ENCODE measurements around the gene ANKRD34A.
A peak's percentile ranks its signal among the peaks of the same experiment; 100 is the strongest.

ANKRD34A gene

GRCh38 chr1:146010126-146010738 lies 45.9 kb upstream of the ANKRD34A start:
- Histone ChIP-seq H3K4me2 (ENCODE audit: low read length, poor library complexity, severe bottlenecking) (no peak overlapping the region), H3K9ac (ENCODE audit: low read length) (no peak overlapping the region), H2BK12ac (ENCODE audit: low read length in 2 of 2) (no peak overlapping the region), H2BK5ac (ENCODE audit: low read depth, low read length, poor library complexity, severe bottlenecking) (no peak overlapping the region), H3K79me1 (replicated peaks; ENCODE audit: low read length, poor library complexity, severe bottlenecking) (no peaks in the 10 kb centered on the region), H2AFZ (ENCODE audit: low read depth, low read length) (no peak overlapping the region), H3K27me3 (ENCODE audit: control insufficient read depth in 1 of 2, insufficient read depth in 1 of 2, low read length in 2 of 2) (no peaks in the 10 kb centered on the region), H4K91ac (ENCODE audit: low read length) (no peak overlapping the region), H2BK15ac (ENCODE audit: low read depth, poor library complexity, severe bottlenecking) (no peak overlapping the region), H2BK120ac (ENCODE audit: low read depth, low read length) (no peak overlapping the region), H3K4me3 (ENCODE audit: insufficient read depth in 1 of 2, low read depth in 1 of 2, low read length in 2 of 2) (no peak overlapping the region), H3K36me3 (ENCODE audit: control insufficient read depth in 1 of 2, insufficient read depth in 2 of 2, low read depth in 1 of 2, low read length in 2 of 2) (no peaks in the 10 kb centered on the region), H3K23ac (ENCODE audit: low read length in 2 of 2) (no peak overlapping the region), H3K14ac (ENCODE audit: low read length in 2 of 2) (no peak overlapping the region), H2AK5ac (ENCODE audit: low read length, severe bottlenecking) (no peak overlapping the region), H4K8ac (ENCODE audit: low read length) (no peak overlapping the region), H3K4me1 (ENCODE audit: control insufficient read depth, insufficient read depth, low read depth, low read length) (no peaks in the 10 kb centered on the region), H3K18ac (ENCODE audit: low read depth in 1 of 2, low read length in 2 of 2) (no peak overlapping the region), H3K9me3 (ENCODE audit: control insufficient read depth, low read length) (no peaks in the 10 kb centered on the region), H3K27ac (ENCODE audit: low read length, poor library complexity, severe bottlenecking) (no peak overlapping the region), H3K4ac (ENCODE audit: low read depth in 1 of 2, low read length in 2 of 2) (no peak overlapping the region)
- DNase-seq: no peak
- WGBS: 98% methylated on average over 8 of the region's 8 CpGs

GRCh38 chr1:146007489-146008133 lies 43.2 kb upstream of the ANKRD34A start:
- Histone ChIP-seq H2BK5ac (ENCODE audit: low read depth, low read length, poor library complexity, severe bottlenecking) (no peak overlapping the region), H2BK12ac (ENCODE audit: low read length in 2 of 2) (no peak overlapping the region)

GRCh38 chr1:146001709-146002108 lies 37.3 kb upstream of the ANKRD34A start:
- Histone ChIP-seq H4K8ac (ENCODE audit: low read length) (no peak overlapping the region), H3K18ac (ENCODE audit: low read depth in 1 of 2, low read length in 2 of 2) (peak overlapping the region in 1 of 2 experiments; percentile 33), H4K91ac (ENCODE audit: low read length) (no peak overlapping the region), H3K27ac (ENCODE audit: low read length, poor library complexity, severe bottlenecking) (no peak overlapping the region), H3K79me1 (replicated peaks; ENCODE audit: low read length, poor library complexity, severe bottlenecking) (no peaks in the 10 kb centered on the region), H3K4me3 (ENCODE audit: insufficient read depth in 1 of 2, low read depth in 1 of 2, low read length in 2 of 2) (no peak overlapping the region), H2BK15ac (ENCODE audit: low read depth, poor library complexity, severe bottlenecking) (no peak overlapping the region), H3K4me2 (ENCODE audit: low read length, poor library complexity, severe bottlenecking) (no peak overlapping the region), H2BK5ac (ENCODE audit: low read depth, low read length, poor library complexity, severe bottlenecking) (no peak overlapping the region), H2BK12ac (ENCODE audit: low read length in 2 of 2) (no peak overlapping the region), H3K9ac (ENCODE audit: low read length) (no peak overlapping the region), H3K9me3 (ENCODE audit: control insufficient read depth, low read length) (no peaks in the 10 kb centered on the region), H3K14ac (ENCODE audit: low read length in 2 of 2) (no peak overlapping the region), H3K27me3 (ENCODE audit: control insufficient read depth in 1 of 2, insufficient read depth in 1 of 2, low read length in 2 of 2) (no peaks in the 10 kb centered on the region), H3K4ac (ENCODE audit: low read depth in 1 of 2, low read length in 2 of 2) (no peak overlapping the region), H3K23ac (ENCODE audit: low read length in 2 of 2) (no peak overlapping the region), H2AFZ (ENCODE audit: low read depth, low read length) (no peak overlapping the region), H2AK5ac (ENCODE audit: low read length, severe bottlenecking) (no peak overlapping the region), H2BK120ac (ENCODE audit: low read depth, low read length) (no peak overlapping the region), H3K4me1 (ENCODE audit: control insufficient read depth, insufficient read depth, low read depth, low read length) (peaks cover 3% of the 10 kb centered on the region), H3K36me3 (ENCODE audit: control insufficient read depth in 1 of 2, insufficient read depth in 2 of 2, low read depth in 1 of 2, low read length in 2 of 2) (no peaks in the 10 kb centered on the region)
- 100% methylated on average over 2 of the region's 2 CpGs for WGBS
- DNase-seq: no peak

More at GRCh38 chr1:146007489-146008133, 43.2 kb upstream of the ANKRD34A start:
- H3K9me3 ChIP-seq (ENCODE audit: control insufficient read depth, low read length): no peaks in the 10 kb centered on the region
- H2AK5ac ChIP-seq (ENCODE audit: low read length, severe bottlenecking): peak overlapping the region; percentile 31
- H3K4ac ChIP-seq (ENCODE audit: low read depth in 1 of 2, low read length in 2 of 2): no peak overlapping the region
- no peak overlapping the region for H3K4me3 ChIP-seq (ENCODE audit: insufficient read depth in 1 of 2, low read depth in 1 of 2, low read length in 2 of 2)
- H2BK120ac ChIP-seq (ENCODE audit: low read depth, low read length): no peak overlapping the region
- H3K36me3 ChIP-seq (ENCODE audit: control insufficient read depth in 1 of 2, insufficient read depth in 2 of 2, low read depth in 1 of 2, low read length in 2 of 2): no peaks in the 10 kb centered on the region
- H3K27ac ChIP-seq (ENCODE audit: low read length, poor library complexity, severe bottlenecking): no peak overlapping the region
- H3K4me1 ChIP-seq (ENCODE audit: control insufficient read depth, insufficient read depth, low read depth, low read length): no peaks in the 10 kb centered on the region
- H3K23ac ChIP-seq (ENCODE audit: low read length in 2 of 2): no peak overlapping the region
- H2AFZ ChIP-seq (ENCODE audit: low read depth, low read length): no peak overlapping the region
- H3K4me2 ChIP-seq (ENCODE audit: low read length, poor library complexity, severe bottlenecking): no peak overlapping the region
- H3K18ac ChIP-seq (ENCODE audit: low read depth in 1 of 2, low read length in 2 of 2): no peak overlapping the region
- WGBS: 84% methylated on average over 8 of the region's 8 CpGs
- H4K8ac ChIP-seq (ENCODE audit: low read length): no peak overlapping the region
- no peak overlapping the region for H2BK15ac ChIP-seq (ENCODE audit: low read depth, poor library complexity, severe bottlenecking)
- H3K79me1 ChIP-seq (replicated peaks; ENCODE audit: low read length, poor library complexity, severe bottlenecking): no peaks in the 10 kb centered on the region
- H3K27me3 ChIP-seq (ENCODE audit: control insufficient read depth in 1 of 2, insufficient read depth in 1 of 2, low read length in 2 of 2): no peaks in the 10 kb centered on the region
- H3K14ac ChIP-seq (ENCODE audit: low read length in 2 of 2): no peak overlapping the region
- H3K9ac ChIP-seq (ENCODE audit: low read length): peak overlapping the region; percentile 76
- no peak overlapping the region for H4K91ac ChIP-seq (ENCODE audit: low read length)
- no peak for DNase-seq

GRCh38 chr1:145999321-146000024 lies 35.1 kb upstream of the ANKRD34A start:
- no peak overlapping the region for H2BK15ac ChIP-seq (ENCODE audit: low read depth, poor library complexity, severe bottlenecking)

More at GRCh38 chr1:145999321-146000024, 35.1 kb upstream of the ANKRD34A start:
- Histone ChIP-seq H3K23ac (ENCODE audit: low read length in 2 of 2) (no peak overlapping the region), H4K8ac (ENCODE audit: low read length) (peak overlapping the region; percentile 60), H4K91ac (ENCODE audit: low read length) (no peak overlapping the region), H3K27me3 (ENCODE audit: control insufficient read depth in 1 of 2, insufficient read depth in 1 of 2, low read length in 2 of 2) (no peaks in the 10 kb centered on the region), H3K4me2 (ENCODE audit: low read length, poor library complexity, severe bottlenecking) (no peak overlapping the region), H3K14ac (ENCODE audit: low read length in 2 of 2) (no peak overlapping the region), H2BK12ac (ENCODE audit: low read length in 2 of 2) (no peak overlapping the region), H2AK5ac (ENCODE audit: low read length, severe bottlenecking) (no peak overlapping the region), H3K4ac (ENCODE audit: low read depth in 1 of 2, low read length in 2 of 2) (no peak overlapping the region), H3K18ac (ENCODE audit: low read depth in 1 of 2, low read length in 2 of 2) (peak overlapping the region in 1 of 2 experiments; percentile 46), H3K9ac (ENCODE audit: low read length) (peak overlapping the region; percentile 12), H2BK120ac (ENCODE audit: low read depth, low read length) (no peak overlapping the region), H3K4me3 (ENCODE audit: insufficient read depth in 1 of 2, low read depth in 1 of 2, low read length in 2 of 2) (no peak overlapping the region), H3K36me3 (ENCODE audit: control insufficient read depth in 1 of 2, insufficient read depth in 2 of 2, low read depth in 1 of 2, low read length in 2 of 2) (peaks cover 1 to 6% of the 10 kb centered on the region in 2 experiments), H3K79me1 (replicated peaks; ENCODE audit: low read length, poor library complexity, severe bottlenecking) (no peaks in the 10 kb centered on the region), H3K9me3 (ENCODE audit: control insufficient read depth, low read length) (no peaks in the 10 kb centered on the region), H3K27ac (ENCODE audit: low read length, poor library complexity, severe bottlenecking) (no peak overlapping the region), H3K4me1 (ENCODE audit: control insufficient read depth, insufficient read depth, low read depth, low read length) (peaks cover 4% of the 10 kb centered on the region), H2AFZ (ENCODE audit: low read depth, low read length) (no peak overlapping the region), H2BK5ac (ENCODE audit: low read depth, low read length, poor library complexity, severe bottlenecking) (no peak overlapping the region)
- no peak for DNase-seq
- 67% methylated on average over 5 of the region's 5 CpGs for WGBS
